ENCODE measurements around the gene COA4. TPM values are rescaled to one million over a fixed set of nuclear protein-coding genes. Genes with fewer than 3 reads are reported as not detected.

Gene COA4
- total RNA-seq, 1 experiment from 2014 or later = 74.8 TPM

DNA sequence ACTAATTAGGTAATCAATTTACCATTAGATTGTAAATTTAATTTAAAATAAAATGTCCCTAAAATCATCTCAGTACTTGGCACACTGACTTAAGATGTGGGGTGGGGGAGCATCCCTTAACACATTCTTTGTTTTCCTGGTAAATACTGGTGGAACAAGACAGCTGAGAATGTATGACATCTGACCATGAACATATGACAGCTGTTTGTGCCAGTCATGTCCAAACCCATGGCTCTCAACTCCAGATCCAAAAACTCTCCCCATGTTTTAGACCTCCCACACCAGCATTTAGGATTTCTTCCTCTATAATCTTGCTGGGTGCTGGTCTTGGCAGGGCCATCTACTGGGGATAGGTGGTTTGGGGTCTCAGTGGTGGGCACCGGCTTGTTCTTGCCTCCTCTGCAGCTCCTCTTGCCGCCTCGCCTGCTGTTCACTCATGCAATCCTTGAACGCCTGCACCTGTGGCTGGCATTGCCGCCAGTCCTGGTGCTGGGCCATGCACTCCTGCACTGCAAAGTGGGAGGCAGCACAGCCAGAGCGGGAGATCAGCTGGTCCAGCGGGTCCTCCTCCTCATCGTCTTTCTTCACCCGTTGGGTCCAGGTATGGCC lies 3.8 kb downstream of the COA4 start:
- H3K36me3 ChIP-seq = peaks cover 59% of the 10 kb centered on the region
- DNase-seq = no peak

DNA sequence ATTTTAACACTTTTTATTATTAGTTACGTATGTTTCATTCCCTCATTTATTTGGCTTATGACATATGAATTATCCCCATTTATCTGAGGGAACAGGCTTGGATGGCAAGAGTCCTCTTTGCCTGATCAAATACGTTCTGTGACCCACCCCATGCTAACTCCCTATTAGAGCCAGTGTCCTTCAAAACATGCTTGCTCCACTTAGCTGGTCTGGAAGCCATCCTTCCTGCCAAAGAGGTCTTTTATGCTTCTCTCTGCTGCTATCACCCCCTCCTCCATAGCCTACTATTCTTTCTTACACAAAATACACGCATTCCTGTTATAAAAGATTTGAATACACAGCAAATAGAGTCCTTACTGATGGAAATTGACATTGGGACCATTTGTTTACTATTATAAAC lies 6.4 kb downstream of the COA4 start:
- no peak for DNase-seq
- Histone ChIP-seq H3K4me3 (no peak overlapping the region), H3K27me3 (no peaks in the 10 kb centered on the region), H3K9me3 (no peaks in the 10 kb centered on the region), H3K36me3 (peaks cover 55% of the 10 kb centered on the region)

More for the DNA sequence above, 3.8 kb downstream of the COA4 start:
- Histone ChIP-seq H3K27me3 (no peaks in the 10 kb centered on the region), H3K9me3 (no peaks in the 10 kb centered on the region), H3K4me3 (no peak overlapping the region)

DNA sequence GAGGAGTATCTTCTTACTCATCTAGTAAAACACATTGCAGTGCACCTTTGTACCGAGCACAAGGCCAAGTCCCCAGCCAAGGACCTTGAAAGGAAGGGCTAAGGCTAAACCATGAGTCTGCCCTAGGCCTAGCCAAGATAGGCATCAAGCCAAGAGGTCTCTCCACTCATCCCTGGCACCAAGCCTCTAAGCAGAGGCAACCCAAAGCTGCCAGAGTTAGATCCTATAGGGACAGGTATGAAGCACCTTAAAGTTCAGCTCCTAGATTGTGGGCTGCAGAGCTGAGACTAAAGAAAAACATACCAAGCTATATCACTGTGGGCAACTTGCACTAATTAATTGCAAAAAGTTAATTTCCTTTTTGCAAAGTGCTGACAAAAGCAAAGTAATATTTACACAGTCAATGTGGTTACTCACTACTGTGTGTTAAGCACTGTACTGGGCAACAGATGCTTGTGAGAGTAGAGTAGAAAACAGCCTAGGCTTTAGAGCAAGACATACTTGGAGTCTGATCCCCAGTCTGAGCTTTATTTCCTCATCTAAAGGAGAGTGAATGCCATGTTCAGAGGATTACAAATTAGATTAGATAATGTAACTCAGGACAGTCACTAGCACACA lies 7.2 kb downstream of the COA4 start:
- Histone ChIP-seq H3K27me3 (no peaks in the 10 kb centered on the region), H3K9me3 (no peaks in the 10 kb centered on the region), H3K4me3 (no peak overlapping the region), H3K36me3 (peaks cover 50% of the 10 kb centered on the region)
- DNase-seq = peak; percentile 22

DNA sequence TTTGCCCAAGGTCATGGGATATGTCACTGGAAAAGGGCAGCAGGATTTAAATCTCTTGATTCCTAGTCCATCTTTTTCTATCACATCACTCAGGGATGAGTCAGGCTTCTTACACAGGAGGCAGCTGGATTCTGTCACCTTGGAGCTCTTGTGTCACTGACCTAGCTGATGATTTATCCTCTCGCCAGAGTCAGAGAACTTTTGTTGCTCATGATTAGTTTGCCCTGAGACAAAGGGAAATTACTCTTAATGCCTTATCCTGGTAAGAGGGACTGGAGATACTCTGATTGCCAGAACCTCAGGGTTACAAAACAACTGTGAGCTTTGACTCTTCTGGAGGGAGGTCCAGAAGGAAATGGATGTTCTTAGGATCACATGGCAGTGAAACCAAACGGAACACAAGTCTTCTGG lies 10.1 kb downstream of the COA4 start:
- no peaks in the 10 kb centered on the region for H3K9me3 ChIP-seq
- no peaks in the 10 kb centered on the region for H3K27me3 ChIP-seq
- peaks cover 36% of the 10 kb centered on the region for H3K36me3 ChIP-seq
- no peak overlapping the region for H3K4me3 ChIP-seq
- peak; percentile 72 for DNase-seq

DNA sequence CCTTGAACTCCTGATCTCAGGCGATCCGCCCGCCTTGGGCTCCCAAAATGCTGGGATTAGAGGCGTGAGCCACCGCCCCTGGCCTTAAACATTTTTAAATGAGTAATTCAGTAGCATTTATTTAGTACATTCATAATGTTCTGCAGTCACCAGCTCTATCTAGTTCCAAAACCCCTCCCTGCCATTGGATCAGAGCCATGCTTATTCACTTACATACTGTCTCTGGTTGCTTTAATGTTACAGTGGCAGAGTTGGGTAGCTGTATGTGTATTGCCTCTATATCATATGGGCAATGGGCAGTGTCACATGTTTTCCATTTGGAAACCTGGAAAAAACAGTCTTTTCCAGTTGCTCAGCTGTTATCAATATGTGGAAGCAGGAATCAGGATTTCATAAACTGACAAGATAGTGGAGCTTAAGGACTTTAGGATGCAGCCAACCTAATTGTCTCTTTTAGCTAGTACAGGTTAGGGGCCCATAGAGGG lies 10.5 kb downstream of the COA4 start:
- DNase-seq = peak; percentile 84
- H3K4me3 ChIP-seq = no peak overlapping the region
- peaks cover 32% of the 10 kb centered on the region for H3K36me3 ChIP-seq
- H3K27me3 ChIP-seq = no peaks in the 10 kb centered on the region
- H3K9me3 ChIP-seq = no peaks in the 10 kb centered on the region

DNA sequence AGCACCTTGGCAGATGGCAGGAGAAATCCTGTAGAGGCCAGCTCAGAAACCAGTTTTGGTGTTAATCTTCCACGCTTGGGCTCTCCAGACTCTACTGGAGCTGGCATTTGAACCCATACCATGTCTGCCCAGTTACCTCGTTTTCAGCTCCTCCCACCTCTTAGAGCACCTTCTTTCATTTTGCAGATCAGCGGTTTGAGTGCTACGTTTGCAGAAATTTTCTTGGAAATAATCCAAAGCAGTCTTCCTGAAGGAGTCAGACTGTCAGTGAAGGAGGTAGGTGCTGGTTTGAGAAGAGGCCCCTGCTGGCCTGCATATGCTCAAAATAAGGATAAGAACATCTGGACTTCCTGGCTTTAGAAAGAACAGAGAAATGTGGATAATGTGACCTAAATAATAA lies 13.7 kb downstream of the COA4 start:
- no peaks in the 10 kb centered on the region for H3K9me3 ChIP-seq
- no peaks in the 10 kb centered on the region for H3K27me3 ChIP-seq
- peaks cover 16% of the 10 kb centered on the region for H3K36me3 ChIP-seq
- H3K4me3 ChIP-seq = no peak overlapping the region
- DNase-seq = no peak

DNA sequence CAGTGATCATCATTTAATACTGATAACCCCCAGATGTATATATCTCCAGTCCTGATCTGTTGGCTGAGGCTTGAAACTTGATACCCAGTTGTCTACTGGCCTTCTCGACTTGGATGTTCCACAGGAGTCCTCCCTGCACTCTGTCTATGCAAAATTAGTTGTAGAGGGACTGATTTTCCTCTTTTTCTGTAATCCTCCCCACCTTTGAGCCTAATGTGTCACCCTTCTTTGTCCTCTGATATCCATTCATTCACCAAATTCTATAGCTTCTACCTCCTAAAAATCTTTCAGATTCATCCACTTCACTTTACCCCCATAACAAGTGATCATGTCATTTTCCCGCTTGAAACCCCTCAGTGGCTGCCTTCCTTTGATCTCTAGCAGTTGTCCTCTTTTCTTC lies 16.4 kb downstream of the COA4 start:
- no peaks in the 10 kb centered on the region for H3K9me3 ChIP-seq
- peaks cover 14% of the 10 kb centered on the region for H3K36me3 ChIP-seq
- H3K27me3 ChIP-seq = no peaks in the 10 kb centered on the region
- DNase-seq = no peak
- H3K4me3 ChIP-seq = no peak overlapping the region

DNA sequence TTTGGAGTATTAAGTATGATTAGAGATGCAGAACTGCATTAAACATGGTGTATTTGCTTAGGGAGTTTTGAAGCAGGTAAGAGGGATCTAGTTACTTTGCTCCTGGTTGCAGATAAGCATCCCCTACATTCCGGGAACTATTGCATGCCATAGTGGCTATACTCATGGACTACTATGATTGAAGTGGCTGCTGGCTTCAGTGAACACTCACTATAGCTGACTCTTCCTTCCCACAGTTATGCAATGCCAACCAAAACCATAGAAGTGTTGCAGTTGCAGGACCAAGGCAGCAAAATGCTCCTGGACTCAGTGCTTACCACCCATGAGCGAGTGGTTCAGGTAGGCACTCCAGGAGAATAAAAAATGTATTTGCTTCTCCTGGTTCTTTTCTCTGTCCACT lies 17.0 kb downstream of the COA4 start:
- DNase-seq = no peak
- Histone ChIP-seq H3K27me3 (no peaks in the 10 kb centered on the region), H3K9me3 (no peaks in the 10 kb centered on the region), H3K4me3 (no peak overlapping the region), H3K36me3 (peaks cover 12% of the 10 kb centered on the region)

DNA sequence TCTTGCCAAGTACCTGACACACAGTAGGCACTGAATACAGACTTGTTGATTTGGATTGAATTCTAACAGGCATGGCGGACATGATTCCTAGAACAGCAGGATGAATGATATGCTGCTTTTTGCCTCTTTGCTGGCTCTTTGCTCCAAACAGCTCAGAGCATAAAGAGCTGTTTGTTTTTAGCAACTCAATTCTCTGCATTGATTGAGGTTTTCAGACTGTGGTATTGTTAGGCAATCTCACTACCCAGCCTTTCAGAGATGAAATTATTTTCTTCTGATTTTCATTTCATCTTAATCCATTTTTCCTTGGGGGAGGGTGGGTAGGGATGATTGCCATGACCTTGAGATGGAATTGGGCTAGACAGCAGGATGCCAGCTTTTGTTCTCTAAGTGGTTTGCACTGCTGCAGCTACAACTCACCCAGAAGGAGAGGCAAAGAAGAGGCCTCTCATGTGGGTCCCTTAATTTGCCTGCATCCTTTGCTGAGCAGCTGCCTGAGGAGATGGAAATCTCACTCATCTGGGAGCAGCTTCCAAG lies 20.5 kb downstream of the COA4 start:
- no peak for DNase-seq
- Histone ChIP-seq H3K9me3 (no peaks in the 10 kb centered on the region), H3K4me3 (no peak overlapping the region), H3K27me3 (no peaks in the 10 kb centered on the region), H3K36me3 (peaks cover 4% of the 10 kb centered on the region)

DNA sequence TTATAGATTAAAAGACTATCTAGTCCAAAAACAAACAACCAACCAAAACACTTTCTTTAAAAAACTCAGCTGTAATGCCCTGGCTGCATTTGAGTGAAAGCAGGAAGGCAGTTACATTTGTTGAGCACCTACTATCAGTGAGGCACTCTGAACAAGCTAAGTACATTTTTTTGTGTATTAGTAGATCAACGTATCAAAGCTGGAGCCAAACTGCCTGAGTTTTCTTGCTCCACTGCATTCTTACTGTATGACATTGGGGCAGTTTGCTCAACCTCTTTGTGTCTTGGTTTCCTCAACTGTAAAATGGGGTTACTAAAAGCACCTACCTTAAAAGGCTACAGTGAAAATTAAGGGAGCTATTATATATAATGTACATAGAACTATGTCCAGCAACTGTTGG lies 22.0 kb downstream of the COA4 start:
- no peaks in the 10 kb centered on the region for H3K27me3 ChIP-seq
- no peaks in the 10 kb centered on the region for H3K9me3 ChIP-seq
- no peak for DNase-seq
- H3K36me3 ChIP-seq = peaks cover 3% of the 10 kb centered on the region; the same call in 1 of the 2 replicates
- no peak overlapping the region for H3K4me3 ChIP-seq

DNA sequence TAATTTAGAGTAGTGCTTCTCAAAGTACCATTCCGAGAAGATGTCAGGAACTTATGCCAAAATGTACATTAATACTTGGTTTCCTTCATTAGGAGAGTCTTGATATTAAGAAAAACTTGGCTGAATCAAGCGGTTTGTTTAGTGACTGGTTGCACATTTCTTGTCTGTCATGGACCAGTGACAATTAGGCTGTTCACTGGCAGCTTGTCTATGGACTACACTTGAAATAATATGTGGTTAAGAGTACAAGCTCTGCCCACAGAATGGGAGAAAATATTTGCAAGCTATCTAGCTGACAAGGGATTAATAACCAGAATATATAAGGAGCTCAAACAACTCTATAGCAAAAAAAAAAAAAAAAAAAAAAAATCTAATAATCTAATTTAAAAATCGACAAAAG lies 24.6 kb downstream of the COA4 start:
- DNase-seq = no peak
- H3K27me3 ChIP-seq = no peaks in the 10 kb centered on the region
- peaks cover 3% of the 10 kb centered on the region; the same call in 1 of the 2 replicates for H3K36me3 ChIP-seq
- no peaks in the 10 kb centered on the region for H3K9me3 ChIP-seq
- H3K4me3 ChIP-seq = no peak overlapping the region

DNA sequence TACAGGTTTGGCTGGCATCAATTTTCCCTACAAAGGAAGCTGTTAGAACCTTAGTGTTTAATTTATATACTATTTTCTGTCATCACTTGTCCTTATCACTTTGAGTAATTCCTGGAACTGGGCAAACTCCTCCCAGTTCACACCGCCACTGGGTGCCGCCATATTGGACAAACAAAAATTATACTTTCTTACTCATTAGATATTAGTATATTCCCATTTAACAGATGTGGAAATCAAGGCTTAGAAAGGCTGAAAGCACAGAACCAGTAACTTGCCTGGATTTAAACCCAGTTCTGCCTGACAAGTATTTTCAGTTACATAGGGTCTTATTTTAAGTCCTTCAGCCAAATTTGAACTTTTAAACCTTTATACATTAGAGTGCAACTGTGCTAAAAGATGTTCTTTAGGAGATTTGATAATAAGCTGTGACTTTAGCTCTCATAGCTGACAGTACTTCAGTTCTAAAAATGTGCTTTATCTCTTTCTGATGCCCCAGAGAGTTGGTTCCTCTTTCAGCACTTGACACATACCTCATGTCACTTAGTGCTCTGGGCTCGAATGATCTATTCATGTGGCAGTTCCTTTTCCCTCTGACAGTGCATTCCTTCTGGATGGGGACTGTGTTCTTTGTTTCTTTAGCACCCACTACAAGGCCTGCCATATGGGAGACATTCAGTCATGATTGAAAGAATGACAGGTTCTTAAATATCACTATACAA lies 25.4 kb downstream of the COA4 start:
- Histone ChIP-seq H3K36me3 (peaks cover 3% of the 10 kb centered on the region; the same call in 1 of the 2 replicates), H3K4me3 (no peak overlapping the region)
- DNase-seq = no peak

DNA sequence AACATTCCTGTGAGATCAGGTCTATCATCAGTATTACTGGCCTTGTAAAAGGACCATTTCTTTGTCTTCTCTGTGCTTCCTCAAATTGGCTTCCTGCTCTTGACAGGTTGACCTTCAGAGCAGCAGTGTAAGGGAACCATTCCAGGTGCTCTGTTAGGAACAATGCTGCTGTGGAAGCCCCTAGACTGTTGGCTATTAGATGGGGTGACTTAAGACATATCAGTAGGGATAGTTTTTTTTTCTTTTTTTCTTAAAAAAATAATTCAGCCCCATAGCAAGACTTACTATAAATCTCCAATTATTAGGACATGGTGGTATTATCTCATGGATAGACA lies 37.6 kb downstream of the COA4 start:
- no peak for DNase-seq

More for the DNA sequence above, 25.4 kb downstream of the COA4 start:
- Histone ChIP-seq H3K9me3 (no peaks in the 10 kb centered on the region), H3K27me3 (no peaks in the 10 kb centered on the region)

DNA sequence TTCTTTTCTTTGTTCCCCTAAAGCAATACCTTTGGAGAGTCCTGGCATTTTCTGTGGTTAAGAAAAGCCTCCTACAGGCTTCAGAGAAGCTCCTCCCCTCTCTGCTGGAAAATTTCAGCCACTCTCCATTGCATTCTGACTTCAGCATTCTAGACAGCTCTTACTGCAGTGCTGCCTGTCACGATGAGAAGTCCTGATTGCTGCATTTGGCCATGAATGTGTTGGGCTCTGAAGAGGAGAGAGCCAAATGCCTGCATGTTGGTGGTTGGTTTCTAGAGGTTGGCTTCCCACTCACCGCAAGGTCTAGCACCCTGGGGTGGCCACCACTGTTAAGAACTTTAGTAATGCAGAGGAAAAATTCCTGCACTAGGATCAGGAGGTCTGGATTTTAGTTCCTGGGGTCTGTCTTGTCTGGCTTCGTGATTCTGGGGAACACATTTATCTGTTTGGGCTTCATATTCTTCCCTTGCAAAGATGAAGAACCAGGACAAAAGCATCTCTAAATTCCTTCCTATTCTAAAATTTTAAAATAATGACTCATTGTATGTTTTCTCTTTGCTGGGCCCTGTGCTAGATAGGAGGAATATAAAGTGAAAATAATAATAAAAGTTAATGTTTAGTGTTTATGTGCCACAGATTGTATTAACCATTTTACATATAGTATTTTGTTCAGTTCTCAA lies 38.1 kb downstream of the COA4 start:
- DNase-seq = no peak

More for the DNA sequence above, 37.6 kb downstream of the COA4 start:
- Histone ChIP-seq H3K4me3 (no peak overlapping the region), H3K36me3 (peaks cover 2% of the 10 kb centered on the region; the same call in 1 of the 2 replicates), H3K9me3 (no peaks in the 10 kb centered on the region), H3K27me3 (no peaks in the 10 kb centered on the region)

DNA sequence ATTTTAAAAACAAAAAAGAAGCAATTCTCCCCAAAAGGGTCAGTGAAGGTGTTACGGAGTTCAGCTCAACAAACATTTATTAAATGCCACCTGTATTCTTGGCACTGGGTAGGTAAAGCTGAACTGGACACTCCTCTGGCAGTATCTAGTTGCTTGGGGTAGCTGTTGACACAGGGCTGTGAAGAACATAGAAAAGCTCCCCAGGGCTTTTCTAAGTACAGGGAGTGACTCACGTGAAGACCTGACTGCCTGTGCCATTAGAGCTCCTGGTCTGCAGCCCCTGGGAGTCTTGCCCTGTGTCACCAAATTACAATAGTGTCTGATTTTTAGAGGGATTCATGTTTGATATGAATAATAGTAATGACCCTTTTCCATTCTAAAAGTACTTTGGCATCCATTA lies 43.6 kb downstream of the COA4 start:
- no peaks in the 10 kb centered on the region for H3K27me3 ChIP-seq
- peaks cover 3% of the 10 kb centered on the region for H3K36me3 ChIP-seq
- no peak overlapping the region for H3K4me3 ChIP-seq
- no peak for DNase-seq
- no peaks in the 10 kb centered on the region for H3K9me3 ChIP-seq

More for the DNA sequence above, 38.1 kb downstream of the COA4 start:
- H3K36me3 ChIP-seq = peaks cover 2% of the 10 kb centered on the region; the same call in 1 of the 2 replicates
- H3K27me3 ChIP-seq = no peaks in the 10 kb centered on the region
- no peak overlapping the region for H3K4me3 ChIP-seq
- no peaks in the 10 kb centered on the region for H3K9me3 ChIP-seq

DNA sequence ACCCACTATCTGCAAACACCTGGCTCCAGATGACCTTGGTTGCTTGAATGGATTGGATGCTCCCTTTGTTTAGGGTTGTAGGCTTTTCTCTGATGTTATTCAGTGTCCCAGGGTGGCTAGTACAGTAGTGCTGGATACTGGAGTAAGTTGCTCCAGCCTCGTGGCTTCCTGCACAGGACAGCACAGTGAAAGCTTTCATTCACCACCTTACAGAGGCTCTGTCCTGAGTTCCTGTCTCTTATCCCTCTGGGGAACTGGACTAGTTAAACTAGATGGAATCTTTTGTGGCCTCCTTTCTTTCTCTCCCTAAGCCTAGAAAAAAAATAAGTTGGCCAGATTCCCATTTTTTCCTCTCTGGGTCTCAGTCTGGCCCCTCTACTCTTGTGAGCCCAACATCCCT lies 46.4 kb downstream of the COA4 start:
- no peak overlapping the region for H3K4me3 ChIP-seq
- H3K36me3 ChIP-seq = peaks cover 5% of the 10 kb centered on the region
- no peak for DNase-seq
- no peaks in the 10 kb centered on the region for H3K27me3 ChIP-seq
- no peaks in the 10 kb centered on the region for H3K9me3 ChIP-seq
